Activated effector memory CD4-positive, alpha-beta T cell treated with anti-CD3 and anti-CD28 coated beads, Interleukin-2, amount 50 U/mL, for 16 hours (primary cell): ENCODE results near the gene CHRND.
A peak's percentile ranks its signal among the peaks of the same experiment; 100 is the strongest.

ENCODE experiments used
- DNase-seq: peaks from one replicate; pipeline ENCODE4 v3.0.0-alpha.2; 2020

CHRND gene

DNA sequence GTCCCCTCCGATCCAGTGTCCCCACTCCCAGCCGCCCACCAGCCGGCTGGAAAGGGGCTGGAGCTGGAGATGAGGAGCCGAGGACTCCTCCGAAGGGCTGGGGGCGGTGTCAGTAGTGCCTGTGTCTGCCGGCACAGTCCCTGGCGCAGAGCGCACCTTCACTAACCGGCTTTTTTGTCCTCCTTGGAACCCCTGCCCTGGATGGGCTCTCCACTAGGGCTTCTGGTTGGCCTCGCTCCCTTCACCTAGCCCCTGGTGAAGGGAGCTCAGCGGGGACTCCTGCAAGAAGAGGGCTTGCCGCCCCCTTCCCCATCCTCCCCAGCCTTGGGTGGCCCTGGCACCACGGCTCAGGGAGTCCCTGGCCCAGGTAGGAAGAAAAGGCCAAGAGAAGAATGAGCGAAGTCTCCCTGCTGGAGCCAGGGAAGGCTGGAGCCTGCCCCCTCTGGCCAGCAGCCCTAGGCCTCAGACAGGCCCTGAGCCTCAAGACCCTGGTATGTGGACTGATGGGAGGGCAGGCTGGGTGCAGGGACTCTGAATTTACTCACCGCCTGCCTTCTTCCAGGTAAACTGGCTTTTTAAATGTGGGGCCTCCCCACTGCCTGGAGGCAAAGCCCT lies 37.8 kb upstream of the CHRND start:
- no peak for DNase-seq

DNA sequence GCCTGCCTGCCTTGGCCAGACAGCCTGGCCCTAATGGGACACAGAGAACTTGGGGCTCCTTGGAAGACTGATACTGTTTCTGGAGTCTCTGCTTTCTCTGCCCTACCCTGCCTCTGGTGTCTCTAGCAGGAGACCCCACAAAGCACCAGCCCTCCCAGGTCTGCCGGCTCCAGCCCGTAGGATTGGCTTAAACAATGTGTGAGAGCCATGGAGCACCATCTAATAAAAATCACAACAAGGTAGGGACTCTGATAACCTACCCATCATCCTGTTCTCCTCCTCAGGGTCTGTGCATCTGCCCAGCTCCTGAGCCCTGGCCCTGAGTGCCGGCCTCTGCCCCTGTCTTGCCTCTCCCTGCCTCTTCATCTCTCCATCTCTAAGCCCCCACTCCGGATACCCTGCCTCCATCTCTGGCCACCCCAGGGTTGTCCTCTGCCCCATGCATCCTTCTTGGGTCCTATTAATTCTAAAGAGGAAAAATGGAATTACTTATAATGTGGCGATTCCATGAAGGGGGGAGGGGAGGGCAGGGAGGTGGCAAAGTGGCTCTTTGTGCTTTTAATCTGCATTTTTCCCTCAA lies 37.1 kb upstream of the CHRND start:
- DNase-seq: no peak

DNA sequence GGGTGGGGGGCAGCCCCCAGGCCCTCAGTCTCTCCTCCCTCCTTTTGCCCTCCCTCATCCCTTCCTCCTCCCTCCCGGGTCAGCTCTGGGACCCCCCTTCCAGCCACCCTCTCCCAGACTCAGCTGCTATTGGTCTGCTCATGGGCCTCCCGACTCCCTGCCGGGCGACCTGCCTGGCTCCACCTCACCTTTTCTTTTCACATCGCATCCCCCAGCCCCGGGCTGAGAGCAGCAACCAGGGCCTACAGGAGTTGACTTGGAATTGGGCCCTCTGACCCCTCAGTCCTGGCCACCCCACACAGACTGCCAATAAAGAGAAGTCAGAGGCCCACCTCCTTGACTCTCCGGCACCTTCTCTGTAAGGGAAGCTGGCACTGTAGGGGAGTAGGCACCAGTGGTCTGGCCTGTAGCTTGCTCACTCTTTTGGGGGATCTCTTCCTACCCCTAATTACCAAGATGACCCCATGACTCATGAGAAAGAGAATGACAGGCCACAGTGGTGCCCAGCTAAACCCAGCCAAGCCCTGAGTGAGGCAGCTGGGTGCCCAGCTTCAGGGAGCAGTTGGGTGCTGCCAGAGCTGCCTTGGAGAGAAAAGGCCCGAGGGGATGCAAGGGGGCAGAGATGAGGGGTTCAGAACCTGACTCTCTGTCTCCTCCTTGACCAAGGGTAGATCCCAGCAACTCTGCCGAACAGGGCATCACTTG lies 36.3 kb upstream of the CHRND start:
- DNase-seq: peak; percentile 41

DNA sequence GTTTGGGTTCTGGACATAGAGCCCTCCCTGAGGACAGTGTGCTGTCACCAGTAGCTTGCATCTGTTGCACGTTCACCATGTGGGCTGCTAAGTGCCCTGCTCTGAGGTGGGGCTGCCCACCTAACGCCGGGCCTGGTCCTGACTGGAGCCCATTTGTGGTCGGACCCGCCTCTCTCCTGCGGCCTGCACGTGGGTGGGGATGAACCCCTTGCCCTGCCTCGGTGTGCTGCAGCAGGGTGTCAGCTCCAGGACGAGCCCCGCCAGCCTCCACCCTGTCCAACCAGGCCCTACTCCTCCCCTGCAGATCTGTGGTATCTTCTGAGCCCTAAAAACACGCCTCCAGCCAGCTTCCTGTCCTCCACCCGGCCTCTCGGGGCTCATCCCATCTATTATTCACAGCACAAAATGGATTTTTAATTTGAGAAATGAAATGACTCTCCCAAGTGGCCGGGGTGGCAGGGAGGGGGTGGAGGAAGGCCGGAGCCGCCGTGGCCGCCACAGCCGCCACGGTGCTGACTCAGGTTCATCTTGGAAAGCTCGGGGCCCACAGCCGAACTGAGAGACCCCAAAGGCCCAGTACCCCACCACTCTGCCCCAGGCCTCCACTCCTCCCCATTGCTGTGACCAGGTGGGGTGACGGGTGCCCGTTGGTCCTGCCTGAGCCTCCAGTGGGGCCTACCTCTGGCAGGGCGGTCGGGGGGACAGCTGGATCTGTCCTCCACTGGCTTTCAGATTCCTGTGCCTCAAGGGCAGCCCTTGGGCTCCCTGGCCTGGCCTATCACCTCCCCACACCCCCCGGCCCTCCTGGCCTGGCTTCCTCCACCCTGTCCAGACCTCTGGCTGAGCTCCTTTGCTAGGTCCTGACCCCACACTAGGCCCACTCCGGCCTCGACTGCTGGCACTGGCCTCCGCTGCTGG lies 35.5 kb upstream of the CHRND start:
- DNase-seq: peak; percentile 56

DNA sequence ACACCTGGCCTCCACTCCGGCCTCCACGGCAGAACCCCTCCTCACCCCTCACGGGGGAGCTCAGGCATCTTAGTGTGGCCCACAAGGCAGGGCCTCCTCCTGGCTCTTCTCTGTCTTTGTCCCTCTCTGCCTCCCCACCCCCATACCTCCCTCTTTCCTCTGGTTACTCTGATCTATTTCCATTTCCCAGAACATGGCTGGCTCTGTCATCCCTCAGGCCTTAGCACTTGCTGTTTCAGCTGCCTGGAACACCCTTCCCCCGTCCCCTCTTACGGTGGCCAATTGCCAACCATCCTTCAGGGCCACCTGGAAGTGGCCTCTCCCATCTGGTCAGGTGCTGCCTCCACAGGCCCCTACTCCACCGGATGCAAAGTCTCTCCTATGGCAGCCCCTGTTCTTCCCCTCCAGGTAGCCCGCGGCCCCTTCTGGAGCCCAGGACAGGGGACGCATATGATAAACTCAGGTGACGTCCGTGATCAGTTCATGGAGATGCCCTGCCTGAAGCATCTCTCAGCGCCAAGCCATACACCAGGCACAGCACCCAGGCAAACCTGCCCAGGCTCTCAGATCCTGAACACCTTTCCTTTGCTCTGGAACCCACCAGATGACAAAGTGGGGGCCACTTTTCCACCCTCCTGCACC lies 34.7 kb upstream of the CHRND start:
- no peak for DNase-seq

DNA sequence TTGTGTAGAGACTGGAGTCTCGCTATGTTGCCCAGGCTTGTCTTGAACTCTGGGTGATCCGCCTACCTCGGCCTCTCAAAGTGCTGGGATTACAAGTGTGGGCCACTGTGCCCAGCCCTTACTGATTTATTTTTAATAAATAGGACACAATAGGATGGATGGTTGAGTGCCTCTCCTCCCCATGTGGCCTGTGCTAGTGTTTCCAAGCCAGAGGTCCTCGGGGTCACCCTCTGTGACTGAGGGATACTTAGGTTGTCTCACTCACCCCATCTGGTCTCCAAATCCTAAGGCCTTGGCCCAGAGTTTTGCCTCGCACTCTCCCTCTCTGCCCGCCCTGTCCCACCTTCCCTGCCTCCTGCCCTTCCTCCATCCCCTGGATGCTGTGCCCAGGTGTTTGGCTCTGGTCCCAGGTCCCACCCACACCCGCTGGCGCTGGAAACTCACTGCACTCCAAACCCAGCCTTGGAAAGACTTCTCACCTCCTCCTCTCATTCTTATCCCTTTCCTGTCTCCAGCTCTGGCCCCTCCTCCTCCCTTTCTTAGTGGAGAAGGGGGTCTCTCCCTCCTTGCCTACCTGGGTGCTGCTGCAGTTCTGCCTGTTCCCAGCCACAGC lies 33.6 kb upstream of the CHRND start:
- no peak for DNase-seq

DNA sequence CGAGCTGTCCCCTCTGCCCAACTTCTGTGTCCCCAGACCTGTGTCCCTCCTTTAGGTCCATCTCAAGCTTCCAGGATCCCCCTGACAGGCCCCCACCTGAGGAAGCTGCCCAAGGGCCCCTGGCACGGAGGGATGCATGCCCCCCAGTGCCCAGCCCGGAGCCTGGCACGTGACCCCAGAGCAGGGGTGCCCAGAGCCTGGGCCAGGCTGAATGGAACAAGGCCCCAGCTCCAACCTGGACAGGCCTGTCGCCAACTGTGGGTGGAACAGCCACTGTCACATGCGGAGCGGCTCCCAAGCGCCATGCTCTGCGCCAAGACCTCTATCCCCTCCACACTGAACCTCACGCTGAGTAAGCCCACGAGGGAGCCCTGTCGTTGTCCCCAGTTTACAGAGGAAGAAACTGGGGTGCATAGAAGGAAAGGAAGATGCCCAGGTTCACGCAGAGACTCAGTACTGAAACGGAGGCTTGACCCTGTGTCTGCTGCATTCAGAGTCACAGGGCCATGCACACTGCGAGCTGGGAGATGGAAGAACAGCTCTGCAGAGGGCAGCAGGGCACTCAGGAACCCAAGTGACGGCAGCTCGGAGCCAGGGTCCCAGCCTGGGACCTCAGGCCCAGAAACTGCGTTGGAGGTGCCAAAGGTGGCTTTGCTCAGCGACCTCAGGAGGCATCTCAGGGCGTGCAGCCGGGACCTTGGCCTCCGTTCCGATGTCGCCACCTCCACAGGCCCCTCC lies 32.8 kb upstream of the CHRND start:
- DNase-seq: no peak

DNA sequence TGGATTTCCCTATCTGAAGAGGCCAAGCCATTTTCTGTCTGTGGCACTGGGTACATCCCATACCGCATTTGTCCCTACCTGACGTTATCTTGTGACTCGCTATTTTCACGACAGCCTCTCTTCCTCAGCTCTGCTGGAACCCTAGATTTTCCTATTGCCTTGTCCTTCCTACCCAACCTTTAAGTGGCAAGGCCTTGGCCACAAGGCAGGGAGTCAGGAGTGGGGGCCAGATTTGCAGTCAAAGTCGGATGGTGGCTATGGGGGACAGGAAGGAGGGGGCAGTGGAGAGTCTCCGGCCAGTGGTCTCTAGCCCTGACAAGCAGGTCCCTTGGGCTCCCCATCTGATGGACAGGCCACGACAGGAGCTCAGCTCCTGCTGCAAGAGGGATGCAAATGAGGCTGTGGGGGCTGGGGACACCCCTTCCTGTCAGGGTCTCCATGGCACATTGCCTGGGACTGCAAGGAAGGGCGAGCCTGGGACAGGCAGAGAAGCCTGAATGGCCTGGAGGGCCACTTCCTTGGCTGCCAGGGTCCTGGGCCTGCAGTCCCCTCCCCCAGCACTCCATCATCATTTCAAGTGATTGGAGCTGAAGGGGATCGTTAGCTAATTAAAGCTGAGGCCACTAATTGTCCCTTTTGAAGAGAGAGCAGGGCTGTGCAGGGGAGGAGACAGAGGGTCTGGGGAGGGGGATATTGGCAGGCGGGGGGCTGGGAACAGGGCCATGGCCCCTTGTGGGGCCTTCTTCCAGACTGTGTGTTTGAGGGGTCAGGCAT lies 32.1 kb upstream of the CHRND start:
- DNase-seq: no peak

DNA sequence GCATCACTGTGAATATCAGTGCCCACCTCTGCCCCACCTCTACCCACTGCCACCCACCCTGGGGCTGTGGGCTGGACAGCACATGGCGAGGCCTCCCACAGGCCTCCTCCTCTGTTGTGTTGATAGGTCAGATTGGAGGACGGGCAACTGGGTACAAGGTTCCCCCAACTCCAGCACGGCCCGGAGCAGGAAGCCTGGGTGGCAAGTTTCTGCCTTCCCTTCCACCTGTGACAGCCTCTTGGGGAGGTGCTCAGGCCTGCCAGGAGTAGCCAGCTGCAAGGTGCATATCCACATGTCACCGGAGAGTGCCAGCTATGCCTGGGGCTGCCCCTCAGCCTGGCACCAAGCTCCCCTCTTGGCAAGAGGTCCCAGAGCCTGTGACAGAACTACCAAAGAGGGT lies 31.4 kb upstream of the CHRND start:
- DNase-seq: no peak

DNA sequence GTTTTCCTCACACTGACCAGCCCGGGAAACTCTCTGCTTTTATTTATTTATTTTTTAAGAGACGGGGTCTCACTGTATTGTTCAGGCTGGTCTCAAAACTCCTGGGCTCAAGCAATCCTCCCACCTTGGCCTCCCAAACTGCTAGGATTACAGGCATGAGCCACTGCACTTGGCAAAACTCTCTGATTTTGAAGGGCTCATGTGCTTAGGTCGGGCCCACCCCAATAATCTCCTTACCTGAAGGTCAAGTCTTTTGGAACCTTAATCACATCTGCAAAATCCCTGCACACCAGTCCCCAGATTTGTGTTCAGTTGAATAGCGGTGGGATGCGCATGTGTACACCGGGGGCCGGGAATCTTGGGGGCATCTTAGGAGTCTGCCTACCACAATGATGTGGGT lies 30.7 kb upstream of the CHRND start:
- DNase-seq: no peak

DNA sequence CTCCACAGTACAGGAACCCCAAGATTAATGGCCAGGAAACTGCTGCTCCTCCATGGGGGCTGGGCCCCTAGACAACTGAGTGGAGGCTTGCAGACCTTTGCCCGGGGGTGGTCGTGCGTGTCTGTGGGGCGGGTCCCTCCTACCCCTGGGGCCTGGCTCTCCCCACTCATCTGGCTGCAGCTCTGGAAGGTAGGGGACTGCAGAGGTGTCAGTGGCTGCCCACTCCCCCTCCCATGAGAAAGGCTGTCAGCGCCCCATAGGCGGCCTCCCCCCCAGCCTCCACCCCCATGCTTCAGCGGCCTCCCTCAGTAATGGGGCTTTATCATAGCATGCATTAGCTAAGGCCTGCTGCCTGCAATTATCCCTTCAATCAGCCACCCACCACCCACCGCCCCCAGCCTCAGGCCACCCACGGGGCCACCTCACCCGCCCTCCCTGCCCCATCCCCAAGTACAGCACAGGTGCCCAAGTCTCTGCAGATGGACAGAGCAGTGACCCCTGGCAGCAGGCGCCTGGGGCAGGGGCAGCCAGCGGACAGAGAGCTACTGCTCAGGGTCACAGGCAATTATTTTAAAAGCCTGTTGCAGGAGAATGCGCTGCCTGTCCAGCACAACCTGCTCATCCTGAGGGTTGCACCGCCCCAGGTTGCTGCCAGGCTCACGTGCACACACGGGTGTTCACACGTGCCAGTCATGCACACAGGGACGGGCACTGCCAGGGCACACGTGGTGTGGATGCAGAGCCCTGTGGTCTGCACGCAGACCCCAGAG lies 29.3 kb upstream of the CHRND start:
- no peak for DNase-seq

DNA sequence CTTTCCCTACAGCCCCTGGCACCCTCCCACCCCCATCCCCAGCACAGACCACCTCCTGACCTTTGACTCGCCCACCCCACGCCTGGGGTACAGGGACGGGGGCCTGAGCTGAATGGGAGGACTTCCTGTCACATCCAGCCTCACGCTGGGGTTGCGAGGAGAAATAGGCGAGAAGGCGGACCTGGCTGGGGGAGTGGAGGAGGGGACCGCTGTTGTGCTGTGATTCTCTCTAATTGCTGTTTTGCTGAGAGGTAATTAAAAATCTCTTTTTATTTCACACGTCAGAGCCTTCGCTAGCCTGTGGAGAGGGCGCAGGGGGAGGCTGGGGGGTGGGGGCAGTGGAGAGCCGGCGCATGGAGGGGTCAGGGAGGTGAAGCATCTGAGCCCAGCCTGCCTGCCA lies 28.6 kb upstream of the CHRND start:
- DNase-seq: no peak

DNA sequence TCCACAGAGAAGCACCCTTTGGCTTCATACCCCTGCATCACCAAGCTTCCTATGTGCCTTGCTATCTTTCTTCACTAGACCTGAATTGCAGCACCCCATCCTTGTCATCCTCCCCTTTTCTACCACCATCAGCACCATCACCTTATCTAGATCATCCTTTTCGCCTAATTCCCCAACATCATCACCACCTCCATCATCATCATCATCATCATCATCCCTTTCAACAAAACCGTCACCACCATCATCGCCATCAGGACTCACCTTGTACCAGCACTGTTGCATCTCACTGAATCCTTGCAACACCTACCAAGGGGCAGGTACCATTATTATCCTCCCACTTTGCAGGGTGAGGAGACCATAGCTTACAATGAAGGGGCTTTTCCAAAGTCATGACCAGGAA lies 27.5 kb upstream of the CHRND start:
- no peak for DNase-seq

DNA sequence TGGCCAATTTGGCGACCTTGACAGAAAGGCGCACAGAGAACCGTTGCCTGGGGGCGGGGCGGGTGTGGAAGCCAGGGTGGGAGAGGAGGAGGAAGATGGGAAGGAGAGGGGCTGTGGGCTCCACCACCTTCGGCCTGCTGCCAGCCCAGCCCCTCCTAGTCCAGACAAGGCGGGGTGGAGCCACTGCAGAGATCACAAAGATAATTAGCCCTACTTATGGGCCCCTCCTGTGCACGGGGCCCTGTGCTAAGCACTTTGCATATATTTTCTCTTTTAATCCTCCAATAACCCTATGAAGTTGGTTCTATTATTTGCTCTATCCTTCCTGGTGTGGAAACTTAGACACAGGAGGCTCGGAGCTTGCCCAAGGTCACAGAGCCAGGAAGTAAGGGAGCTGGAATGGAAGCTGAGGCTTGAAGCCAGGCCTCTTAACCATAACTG lies 24.6 kb upstream of the CHRND start:
- DNase-seq: no peak

DNA sequence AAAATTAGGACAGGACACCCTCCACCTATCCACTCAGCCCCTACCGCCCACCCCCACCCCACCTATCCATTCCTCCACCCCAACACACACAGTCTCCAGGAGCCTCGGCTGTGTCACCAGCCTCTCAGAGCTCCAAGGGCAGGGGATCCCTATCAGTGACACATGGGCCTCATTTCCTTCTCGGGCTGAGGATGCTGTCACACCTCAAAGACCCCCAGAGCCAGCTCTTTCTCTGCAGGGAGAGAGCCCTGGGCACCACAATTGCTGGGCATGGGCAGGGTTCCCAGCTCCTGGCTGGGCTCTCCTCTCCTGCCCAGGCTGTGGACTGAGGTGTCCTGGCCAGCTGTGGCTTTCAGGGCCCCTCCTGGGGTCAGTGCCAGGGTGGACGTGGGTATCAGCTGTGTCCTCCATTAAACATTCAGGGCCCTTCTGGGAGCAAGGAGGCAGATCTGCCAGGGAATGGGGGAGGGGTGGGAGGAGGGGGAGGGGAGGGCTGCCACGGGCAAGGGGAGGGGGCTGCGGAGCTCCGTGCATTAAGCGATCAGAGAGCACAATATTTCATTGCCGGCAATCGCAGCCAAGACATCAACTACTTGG lies 24.1 kb upstream of the CHRND start:
- no peak for DNase-seq

DNA sequence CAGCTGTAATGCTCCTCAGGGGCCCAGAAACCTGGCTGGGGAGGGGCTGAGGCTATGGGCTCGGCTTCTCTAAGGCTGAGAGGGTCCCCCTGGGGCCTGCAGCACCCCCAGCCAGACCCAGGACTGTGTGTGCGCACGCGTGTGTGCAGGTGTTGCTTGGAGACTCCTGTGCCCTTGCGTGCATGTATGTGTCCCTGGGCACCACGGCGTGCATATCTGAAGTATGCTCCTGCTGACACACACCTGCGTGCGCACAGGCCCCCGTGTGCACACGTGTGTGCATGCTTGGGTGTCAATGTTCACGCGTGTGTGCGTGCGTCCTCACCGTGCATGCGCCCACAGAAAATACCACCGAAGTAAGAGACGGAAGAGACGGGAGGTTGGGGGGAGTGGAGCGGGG lies 23.4 kb upstream of the CHRND start:
- no peak for DNase-seq

DNA sequence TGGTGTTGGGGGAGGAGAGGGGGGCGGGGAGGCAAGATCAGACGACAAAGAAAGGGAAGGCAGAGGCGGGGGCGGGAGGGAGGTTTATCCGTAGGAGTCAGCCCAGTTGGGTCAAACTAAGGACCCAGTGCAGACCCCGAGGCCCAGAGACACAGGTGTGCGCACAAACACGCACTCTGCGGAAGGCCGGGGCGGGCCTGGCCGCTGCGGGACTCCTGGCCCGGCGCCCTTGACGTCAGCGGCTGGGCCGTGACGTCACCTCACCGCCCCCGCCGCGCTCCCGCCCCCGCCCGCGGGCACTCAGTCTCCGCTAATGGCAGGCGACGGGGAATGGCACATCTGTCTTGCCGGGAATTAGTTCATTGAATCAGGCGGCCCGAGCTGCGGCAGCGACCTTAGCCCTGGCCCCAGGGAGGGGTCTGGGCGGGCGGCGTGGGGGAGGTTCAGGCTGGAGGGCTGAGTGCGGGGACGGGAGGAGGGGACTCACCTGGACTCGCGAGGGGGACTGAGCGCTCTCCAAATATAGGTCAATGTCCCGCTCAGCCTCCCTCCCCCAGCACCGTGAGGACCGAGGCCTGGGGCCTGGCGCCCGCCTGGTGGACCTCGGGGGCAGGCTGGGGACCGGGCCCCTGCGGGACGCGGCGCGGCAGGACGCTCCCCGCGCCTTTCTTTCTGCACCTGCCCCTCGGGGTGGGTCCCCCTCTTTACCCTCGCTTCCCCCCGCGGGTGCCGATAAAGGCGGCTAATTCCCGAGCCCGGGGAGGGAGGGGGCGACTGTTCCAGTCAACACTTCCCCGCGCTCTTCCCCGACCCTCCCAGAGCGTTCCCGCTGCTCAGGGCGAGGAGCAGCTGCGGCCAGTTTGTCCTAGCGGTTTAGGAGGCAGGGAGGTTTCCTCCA lies 22.8 kb upstream of the CHRND start:
- DNase-seq: peak; percentile 78

DNA sequence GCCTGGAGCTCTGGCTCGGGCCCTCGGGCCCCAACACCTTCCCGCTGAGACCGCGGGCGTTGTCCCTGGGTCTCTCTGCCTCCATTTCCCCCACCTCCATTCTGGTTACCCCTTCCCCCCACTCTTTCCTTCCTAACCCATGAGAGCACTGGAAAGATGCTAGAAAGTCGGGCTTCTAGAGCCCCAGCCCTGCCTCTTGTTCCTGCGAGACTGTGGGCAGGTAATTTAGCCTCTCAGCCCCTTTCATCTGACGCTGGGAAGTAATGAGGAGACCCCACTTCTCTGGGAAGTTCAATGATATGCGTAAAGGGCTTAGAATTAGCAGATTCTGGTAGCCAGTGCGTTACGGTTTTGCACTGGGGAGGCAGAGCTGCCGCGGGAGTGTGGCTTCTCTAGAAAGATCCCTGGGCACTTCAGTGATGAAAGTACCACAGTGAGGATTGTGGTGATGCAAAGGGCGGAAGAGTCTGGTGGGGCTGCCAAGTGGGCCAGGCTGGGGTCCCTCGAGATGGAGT lies 22.1 kb upstream of the CHRND start:
- no peak for DNase-seq
